Suprapubic skin (tissue), 4 donors: ENCODE measurements around the gene SORCS3.

Source experiments
- POLR2A ChIP-seq, 2 donors: fragments of 450-650 bp; IDR thresholded peaks; one replicate each; pipeline ENCODE4 v1.6.1; 2017; ENCODE audit warnings: antibody characterized with exemption in 2 of 2, mild to moderate bottlenecking in 2 of 2, moderate library complexity in 2 of 2
- POLR2AphosphoS5 ChIP-seq, 3 donors: sonication (generic); formaldehyde crosslinking; IDR thresholded peaks; one replicate each; pipeline ENCODE4 v1.6.1; 2017; ENCODE audit warnings: antibody characterized with exemption in 3 of 3
- TF ChIP-seq, protein P1 (sequence below), 2 donors: fragments of 200-600 bp in 1 of 2; fragments of 450-650 bp in 1 of 2; sonication (generic) in 1 of 2; IDR thresholded peaks; one replicate each; pipeline ENCODE4 v1.5.1; 2016 to 2019; ENCODE audit warnings: antibody characterized with exemption in 2 of 2, mild to moderate bottlenecking in 1 of 2, moderate library complexity in 1 of 2

DNA sequence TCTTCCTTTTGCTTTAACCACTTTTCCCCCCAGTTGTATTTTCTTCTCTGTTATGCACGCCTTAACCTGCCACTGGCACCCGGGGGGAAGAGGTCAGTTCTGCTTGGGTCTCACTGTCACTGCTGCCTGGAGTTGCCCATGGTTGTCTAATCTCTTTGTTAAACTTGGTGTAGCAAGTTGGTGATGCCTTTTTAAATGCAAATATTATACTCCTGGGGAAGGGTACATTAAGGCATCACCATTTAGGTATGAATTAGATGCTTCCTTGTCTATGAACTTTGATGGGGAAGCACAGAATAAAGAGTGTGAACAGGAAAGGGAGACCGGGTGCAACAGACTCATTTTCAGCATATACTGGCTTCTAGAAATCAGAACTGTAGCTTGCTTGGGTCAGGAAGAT lies 9.1 kb upstream of the SORCS3 start:
- no peak for TF ChIP-seq POLR2A (IDR thresholded peaks at IDR 0.05)
- TF ChIP-seq, protein P1, sequence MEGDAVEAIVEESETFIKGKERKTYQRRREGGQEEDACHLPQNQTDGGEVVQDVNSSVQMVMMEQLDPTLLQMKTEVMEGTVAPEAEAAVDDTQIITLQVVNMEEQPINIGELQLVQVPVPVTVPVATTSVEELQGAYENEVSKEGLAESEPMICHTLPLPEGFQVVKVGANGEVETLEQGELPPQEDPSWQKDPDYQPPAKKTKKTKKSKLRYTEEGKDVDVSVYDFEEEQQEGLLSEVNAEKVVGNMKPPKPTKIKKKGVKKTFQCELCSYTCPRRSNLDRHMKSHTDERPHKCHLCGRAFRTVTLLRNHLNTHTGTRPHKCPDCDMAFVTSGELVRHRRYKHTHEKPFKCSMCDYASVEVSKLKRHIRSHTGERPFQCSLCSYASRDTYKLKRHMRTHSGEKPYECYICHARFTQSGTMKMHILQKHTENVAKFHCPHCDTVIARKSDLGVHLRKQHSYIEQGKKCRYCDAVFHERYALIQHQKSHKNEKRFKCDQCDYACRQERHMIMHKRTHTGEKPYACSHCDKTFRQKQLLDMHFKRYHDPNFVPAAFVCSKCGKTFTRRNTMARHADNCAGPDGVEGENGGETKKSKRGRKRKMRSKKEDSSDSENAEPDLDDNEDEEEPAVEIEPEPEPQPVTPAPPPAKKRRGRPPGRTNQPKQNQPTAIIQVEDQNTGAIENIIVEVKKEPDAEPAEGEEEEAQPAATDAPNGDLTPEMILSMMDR (IDR thresholded peaks at IDR 0.05), result no peak
- no peak for TF ChIP-seq POLR2AphosphoS5 (IDR thresholded peaks at IDR 0.05)
